ENCODE results near the gene GPR82.

GPR82 gene

DNA sequence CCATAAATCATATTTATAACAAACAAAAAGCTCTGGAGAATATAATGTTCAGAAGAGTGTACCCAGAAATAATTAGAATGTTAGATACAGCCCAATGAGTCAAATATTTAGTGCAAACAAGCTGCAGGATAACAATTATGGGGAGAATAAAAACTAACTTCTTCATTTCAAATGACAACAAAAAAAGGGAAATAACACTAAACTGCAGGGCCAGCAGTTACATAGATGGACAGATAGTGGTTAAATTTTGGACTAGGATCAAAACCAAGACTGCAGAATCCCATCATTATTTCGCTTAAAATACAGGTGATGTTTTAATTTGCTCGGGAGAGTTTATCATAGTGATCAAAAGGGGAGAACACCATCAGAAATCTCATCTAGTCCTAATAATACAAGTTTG, 35.8 kb upstream of the GPR82 start:
- TF ChIP-seq, protein P1, sequence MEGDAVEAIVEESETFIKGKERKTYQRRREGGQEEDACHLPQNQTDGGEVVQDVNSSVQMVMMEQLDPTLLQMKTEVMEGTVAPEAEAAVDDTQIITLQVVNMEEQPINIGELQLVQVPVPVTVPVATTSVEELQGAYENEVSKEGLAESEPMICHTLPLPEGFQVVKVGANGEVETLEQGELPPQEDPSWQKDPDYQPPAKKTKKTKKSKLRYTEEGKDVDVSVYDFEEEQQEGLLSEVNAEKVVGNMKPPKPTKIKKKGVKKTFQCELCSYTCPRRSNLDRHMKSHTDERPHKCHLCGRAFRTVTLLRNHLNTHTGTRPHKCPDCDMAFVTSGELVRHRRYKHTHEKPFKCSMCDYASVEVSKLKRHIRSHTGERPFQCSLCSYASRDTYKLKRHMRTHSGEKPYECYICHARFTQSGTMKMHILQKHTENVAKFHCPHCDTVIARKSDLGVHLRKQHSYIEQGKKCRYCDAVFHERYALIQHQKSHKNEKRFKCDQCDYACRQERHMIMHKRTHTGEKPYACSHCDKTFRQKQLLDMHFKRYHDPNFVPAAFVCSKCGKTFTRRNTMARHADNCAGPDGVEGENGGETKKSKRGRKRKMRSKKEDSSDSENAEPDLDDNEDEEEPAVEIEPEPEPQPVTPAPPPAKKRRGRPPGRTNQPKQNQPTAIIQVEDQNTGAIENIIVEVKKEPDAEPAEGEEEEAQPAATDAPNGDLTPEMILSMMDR (IDR thresholded peaks at IDR 0.05; ENCODE audit: unreplicated experiment in 3 of 3), result no peak
- Mint-ChIP-seq H3K4me3 (no peak overlapping the region), H3K4me1 (no peaks in the 10 kb centered on the region), H3K27ac (no peak overlapping the region), H3K27me3 (ENCODE audit: low read depth) (no peaks in the 10 kb centered on the region), H3K36me3 (ENCODE audit: low read depth) (peaks cover 7% of the 10 kb centered on the region), H3K9me3 (peaks cover 2% of the 10 kb centered on the region)

DNA sequence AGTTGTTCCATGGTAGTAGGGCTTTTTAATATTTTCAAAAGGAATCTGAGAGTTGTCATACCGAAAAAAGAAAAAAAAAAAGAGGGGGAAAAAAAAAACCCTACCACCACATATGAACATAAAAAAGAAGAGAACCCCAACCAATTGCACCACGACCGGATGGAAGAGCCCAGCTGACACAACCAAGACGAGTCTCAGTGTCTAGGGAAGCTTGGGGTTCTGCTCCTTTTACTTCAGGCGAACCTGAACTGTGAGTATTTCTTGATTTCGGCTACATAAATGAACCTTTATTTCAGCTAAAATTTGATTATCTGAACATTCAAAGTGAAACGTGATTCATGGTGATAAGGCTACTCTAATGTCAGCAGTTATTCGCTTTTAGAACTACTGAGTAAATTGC, 35.1 kb upstream of the GPR82 start, which contains the start of gene GPR34:
TSS of gene GPR34 (plus strand) at position 139 of the 400 bp plus-strand sequence. CDS start 6,661 bp downstream, outside the sequence.
- Mint-ChIP-seq H3K9me3 (peaks cover 2% of the 10 kb centered on the region), H3K4me1 (no peaks in the 10 kb centered on the region), H3K36me3 (ENCODE audit: low read depth) (peaks cover 11% of the 10 kb centered on the region), H3K27ac (no peak within 1 kb of the TSS), H3K27me3 (ENCODE audit: low read depth) (no peaks in the 10 kb centered on the region), H3K4me3 (no peak within 1 kb of the TSS)
- TF ChIP-seq, protein P1 (IDR thresholded peaks at IDR 0.05; ENCODE audit: unreplicated experiment in 3 of 3), result no peak

DNA sequence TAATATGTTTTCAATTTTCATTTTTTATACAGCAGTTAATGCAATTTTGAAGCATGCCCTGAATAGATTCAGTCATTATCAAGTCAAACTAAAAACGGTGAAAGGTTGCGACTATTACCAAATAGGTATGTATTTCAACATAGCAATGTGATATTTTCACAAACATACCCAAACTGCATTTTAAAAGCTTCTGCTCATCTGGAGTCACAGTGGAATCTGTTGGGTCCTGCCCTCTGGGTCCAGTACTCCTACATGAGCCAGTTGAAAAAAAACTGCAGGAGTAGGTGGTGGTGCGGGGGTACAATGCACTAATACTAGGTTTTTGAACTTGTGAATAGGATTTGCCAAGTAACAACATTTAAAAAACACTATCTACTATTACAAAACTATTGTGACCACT, 34.3 kb upstream of the GPR82 start:
- TF ChIP-seq, protein P1 (IDR thresholded peaks at IDR 0.05; ENCODE audit: unreplicated experiment in 3 of 3), result no peak
- Mint-ChIP-seq H3K27me3 (ENCODE audit: low read depth) (no peaks in the 10 kb centered on the region), H3K36me3 (ENCODE audit: low read depth) (peaks cover 14% of the 10 kb centered on the region), H3K4me3 (no peak overlapping the region), H3K9me3 (peaks cover 2% of the 10 kb centered on the region), H3K4me1 (no peaks in the 10 kb centered on the region), H3K27ac (no peak overlapping the region)

DNA sequence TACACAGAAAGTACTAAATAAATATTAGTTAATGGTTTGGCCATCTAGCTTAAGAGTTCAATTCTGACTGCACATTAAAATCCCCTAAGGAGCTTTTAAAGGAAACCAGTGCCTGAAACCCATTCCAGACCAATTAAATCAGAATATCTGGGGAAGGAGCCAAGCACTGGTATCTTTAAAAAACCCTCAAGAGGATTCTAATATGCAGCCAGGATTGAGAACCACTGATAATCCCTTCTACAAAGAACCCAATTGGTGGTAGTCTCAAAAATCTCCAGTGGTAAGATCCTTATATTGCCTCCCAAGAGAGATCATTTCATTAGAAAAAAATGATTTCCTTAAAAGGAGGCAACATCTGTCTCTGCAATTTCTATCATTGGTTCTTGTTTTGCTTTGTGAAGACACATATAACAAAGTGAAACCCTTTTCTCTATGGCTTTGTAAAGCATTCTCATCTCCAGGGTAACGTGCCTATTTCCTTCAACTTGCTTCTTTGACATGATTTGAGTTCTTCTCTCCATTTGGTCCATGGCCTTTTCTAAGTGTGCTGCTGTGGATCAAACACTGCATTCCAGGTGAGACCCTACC, 31.7 kb upstream of the GPR82 start:
- H3K4me3 Mint-ChIP-seq, result no peak overlapping the region
- H3K36me3 Mint-ChIP-seq (ENCODE audit: low read depth), result peaks cover 10% of the 10 kb centered on the region
- no peak overlapping the region for H3K27ac Mint-ChIP-seq
- H3K27me3 Mint-ChIP-seq (ENCODE audit: low read depth), result no peaks in the 10 kb centered on the region
- peaks cover 3% of the 10 kb centered on the region for H3K9me3 Mint-ChIP-seq
- H3K4me1 Mint-ChIP-seq, result no peaks in the 10 kb centered on the region
- TF ChIP-seq, protein P1 (IDR thresholded peaks at IDR 0.05; ENCODE audit: unreplicated experiment in 3 of 3), result no peak

DNA sequence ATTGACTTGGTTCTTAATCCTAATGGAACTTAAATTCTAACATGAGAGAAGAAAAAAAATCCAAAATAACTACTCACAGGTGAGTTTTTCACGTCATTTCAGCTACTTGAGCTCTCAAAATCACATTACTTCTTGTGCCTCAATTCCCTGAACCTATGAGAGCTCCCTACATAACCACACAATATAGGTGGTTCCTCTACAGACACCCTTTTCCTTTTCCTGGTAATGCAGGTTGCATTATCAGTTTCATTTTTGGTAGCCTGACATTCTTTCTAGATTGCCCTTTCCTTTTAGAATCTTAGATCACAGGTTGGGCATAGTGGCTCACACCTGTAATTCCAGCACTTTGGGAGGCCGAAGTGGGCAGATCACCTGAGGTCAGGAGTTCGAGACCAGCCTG, 31.0 kb upstream of the GPR82 start:
- Mint-ChIP-seq H3K9me3 (peaks cover 2% of the 10 kb centered on the region), H3K27ac (no peak overlapping the region)
- TF ChIP-seq, protein P1 (IDR thresholded peaks at IDR 0.05; ENCODE audit: unreplicated experiment in 3 of 3), result no peak

DNA sequence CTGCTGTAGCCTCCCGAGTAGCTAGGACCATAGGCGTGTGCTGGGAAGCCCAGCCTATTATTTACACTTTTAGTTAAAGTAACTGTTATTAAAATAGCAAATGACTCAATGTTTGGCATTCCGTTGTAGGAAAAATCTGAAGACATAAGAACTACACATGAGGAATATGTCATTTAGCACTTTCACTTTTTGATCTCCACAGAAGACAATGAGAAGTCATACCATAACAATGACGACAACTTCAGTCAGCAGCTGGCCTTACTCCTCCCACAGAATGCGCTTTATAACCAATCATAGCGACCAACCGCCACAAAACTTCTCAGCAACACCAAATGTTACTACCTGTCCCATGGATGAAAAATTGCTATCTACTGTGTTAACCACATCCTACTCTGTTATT, 28.6 kb upstream of the GPR82 start:
- H3K4me3 Mint-ChIP-seq, result no peak overlapping the region
- H3K4me1 Mint-ChIP-seq, result no peaks in the 10 kb centered on the region
- H3K9me3 Mint-ChIP-seq, result peaks cover 2% of the 10 kb centered on the region
- no peaks in the 10 kb centered on the region for H3K27me3 Mint-ChIP-seq (ENCODE audit: low read depth)
- no peak overlapping the region for H3K27ac Mint-ChIP-seq
- TF ChIP-seq, protein P1 (IDR thresholded peaks at IDR 0.05; ENCODE audit: unreplicated experiment in 3 of 3), result no peak
- peaks cover 10% of the 10 kb centered on the region for H3K36me3 Mint-ChIP-seq (ENCODE audit: low read depth)

More for the DNA sequence above, 31.0 kb upstream of the GPR82 start:
- no peak overlapping the region for H3K4me3 Mint-ChIP-seq
- H3K36me3 Mint-ChIP-seq (ENCODE audit: low read depth), result peaks cover 10% of the 10 kb centered on the region
- H3K27me3 Mint-ChIP-seq (ENCODE audit: low read depth), result no peaks in the 10 kb centered on the region
- H3K4me1 Mint-ChIP-seq, result no peaks in the 10 kb centered on the region
